Bronchial smooth muscle cell (primary cell): ENCODE measurements around the gene AVEN. TPM values are rescaled to one million over a fixed set of nuclear protein-coding genes. Genes with fewer than 3 reads are reported as not detected.

ENCODE experiments used
- total RNA-seq: library from RNA; depleted of rRNA; stranded (reverse); fragments of >200 nt; gene quantifications from 2 replicates; pipeline ENCODE4 v1.2.1, GENCODE V29; 2014

The AVEN gene, protein sequence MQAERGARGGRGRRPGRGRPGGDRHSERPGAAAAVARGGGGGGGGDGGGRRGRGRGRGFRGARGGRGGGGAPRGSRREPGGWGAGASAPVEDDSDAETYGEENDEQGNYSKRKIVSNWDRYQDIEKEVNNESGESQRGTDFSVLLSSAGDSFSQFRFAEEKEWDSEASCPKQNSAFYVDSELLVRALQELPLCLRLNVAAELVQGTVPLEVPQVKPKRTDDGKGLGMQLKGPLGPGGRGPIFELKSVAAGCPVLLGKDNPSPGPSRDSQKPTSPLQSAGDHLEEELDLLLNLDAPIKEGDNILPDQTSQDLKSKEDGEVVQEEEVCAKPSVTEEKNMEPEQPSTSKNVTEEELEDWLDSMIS
- 14.2 and 19.4 TPM in 2 replicates for total RNA-seq

DNA sequence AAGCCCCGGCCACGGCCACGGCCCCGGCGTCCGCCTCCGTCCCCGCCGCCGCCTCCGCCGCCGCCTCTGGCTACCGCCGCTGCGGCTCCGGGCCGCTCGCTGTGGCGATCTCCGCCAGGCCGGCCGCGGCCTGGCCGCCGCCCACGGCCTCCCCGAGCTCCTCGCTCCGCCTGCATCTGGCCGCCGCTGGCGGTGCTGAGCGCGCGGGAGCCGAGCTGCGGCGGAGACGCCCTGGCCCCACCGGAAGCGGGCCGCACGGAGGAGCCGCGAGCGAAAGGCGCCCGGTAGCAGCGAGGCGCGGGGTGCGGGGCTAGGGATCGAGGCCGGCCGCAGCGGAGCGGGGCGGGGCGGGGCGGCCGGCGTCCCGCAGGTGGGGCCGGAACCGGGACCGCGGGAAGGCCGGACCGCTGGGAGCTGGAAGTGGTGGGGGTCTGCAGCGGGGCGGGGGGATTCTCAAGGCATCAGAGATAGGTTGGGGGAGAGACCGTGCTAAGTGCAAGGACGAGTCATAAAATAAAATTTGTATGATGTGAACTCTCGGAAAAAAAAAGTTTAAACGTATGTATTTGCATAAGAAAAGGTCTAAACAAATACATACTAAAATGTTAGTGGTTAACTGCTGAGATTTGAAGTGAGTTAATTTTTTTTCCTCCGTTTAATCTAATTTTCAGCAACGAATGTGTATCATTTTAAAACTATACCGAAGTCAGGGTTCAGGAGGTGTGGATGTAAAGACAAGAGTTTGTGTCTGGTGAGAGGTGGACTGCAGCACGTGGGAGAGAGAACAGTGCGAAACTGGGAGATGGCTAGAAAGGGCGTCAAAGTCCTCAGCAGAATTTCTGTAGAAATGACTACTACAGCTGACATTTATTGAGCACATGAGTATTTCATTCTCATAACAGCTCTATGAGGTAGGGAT, at the start of gene AVEN:
Gene AVEN (minus strand): TSS at position 334 of the 919 bp plus-strand sequence. CDS start 158 bp downstream, at position 176.

DNA sequence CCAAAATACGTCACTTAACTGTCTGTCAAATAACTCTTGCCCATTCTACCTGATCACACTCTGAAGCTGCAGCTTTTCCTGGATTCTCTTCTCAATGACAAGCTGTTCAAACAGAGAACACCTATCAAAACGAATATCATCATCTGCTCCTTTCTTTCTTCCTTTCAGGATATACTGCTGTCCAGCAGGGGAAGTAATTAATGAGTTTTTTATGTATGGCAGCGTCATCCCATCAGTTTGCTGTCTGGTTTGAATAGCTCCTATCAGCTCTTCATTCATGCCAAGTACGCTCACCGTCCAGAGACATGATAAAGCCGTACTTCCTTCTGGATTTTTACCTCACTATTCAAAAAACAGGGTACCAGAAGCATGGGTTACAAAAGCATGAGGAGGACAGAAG, 70.8 kb downstream of the AVEN start, which contains the start of gene CHRM5:
Gene CHRM5 (plus strand): TSS at position 274 of the 400 bp plus-strand sequence. CDS start 94,221 bp downstream, outside the sequence.

Other genes starting within 250 kb of the AVEN start
- under 0.01 TPM in 1 of 2 replicates, not detected in the other for gene CHRM5, start 70.7 kb downstream of the AVEN start, total RNA-seq
- 24.1 and 35.1 TPM in 2 replicates for gene EMC7, start 62.7 kb upstream of the AVEN start, total RNA-seq
- 1.8 and 1.9 TPM in 2 replicates for gene PGBD4, start 62.9 kb upstream of the AVEN start, total RNA-seq
- gene KATNBL1, start 170.9 kb upstream of the AVEN start, total RNA-seq: 17.3 and 24.9 TPM in 2 replicates
- gene EMC4, start 185.8 kb upstream of the AVEN start, total RNA-seq: 177 and 190 TPM in 2 replicates